A549 (cell line): ENCODE results near the gene CFAP69.

Experiments used
- CEBPB ChIP-seq, 2 experiments: fragments of >200 bp in 1 of 2; sonication (Bioruptor Twin) in 1 of 2; formaldehyde crosslinking in 1 of 2; IDR thresholded peaks; 2 replicates each; pipeline ENCODE4 v1.6.1; 2012 to 2016
- CHD2 ChIP-seq: fragments of 150-350 bp; IDR thresholded peaks from 2 replicates; pipeline ENCODE4 v1.6.1; 2014; ENCODE audit warnings: low read length; ENCODE audit not compliant: partially characterized antibody
- CTCF ChIP-seq: fragments of >200 bp; sonication (Bioruptor Twin); formaldehyde crosslinking; IDR thresholded peaks from 3 replicates; pipeline ENCODE4 v1.5.1; 2016
- FOSL2 ChIP-seq, 2 experiments: fragments of 450-650 bp in 1 of 2; fragments of >200 bp in 1 of 2; sonication (Bioruptor Twin) in 1 of 2; formaldehyde crosslinking; IDR thresholded peaks; 2 replicates each; pipeline versions ENCODE4 v1.5.0 to v1.6.1; 2016 to 2020; ENCODE audit warnings: mild to moderate bottlenecking in 1 of 2, moderate library complexity in 1 of 2
- JUNB ChIP-seq: fragments of >200 bp; sonication (Bioruptor Twin); formaldehyde crosslinking; IDR thresholded peaks from 2 replicates; pipeline ENCODE4 v1.6.1; 2016
- MAX ChIP-seq: IDR thresholded peaks from 2 replicates; pipeline ENCODE4 v1.6.1; 2012
- MAZ ChIP-seq: fragments of 150-350 bp; IDR thresholded peaks from 2 replicates; pipeline ENCODE4 v1.6.1; 2014; ENCODE audit warnings: antibody characterized with exemption, low read depth, low read length, borderline replicate concordance
- PHF8 ChIP-seq: fragments of 200-600 bp; sonication (generic); IDR thresholded peaks from 2 replicates; pipeline ENCODE4 v1.6.1; 2016; ENCODE audit warnings: low read depth, mild to moderate bottlenecking, antibody characterized with exemption, moderate library complexity, borderline replicate concordance
- POLR2A ChIP-seq: IDR thresholded peaks from 2 replicates; pipeline ENCODE4 v1.6.1; 2012; ENCODE audit warnings: mild to moderate bottlenecking, low read length
- REST ChIP-seq: fragments of 200-600 bp; sonication (generic); IDR thresholded peaks from 2 replicates; pipeline ENCODE4 v1.6.1; 2016; ENCODE audit warnings: antibody characterized with exemption, mild to moderate bottlenecking, moderate library complexity
- USF2 ChIP-seq: fragments of 450-650 bp; IDR thresholded peaks from 2 replicates; pipeline ENCODE4 v1.6.1; 2014; ENCODE audit warnings: antibody characterized with exemption

- TF ChIP-seq CEBPB (IDR thresholded peaks at IDR 0.05) (no peak), REST (no peak), CTCF (no peak), USF2 (no peak), MAZ (no peak), JUNB (no peak), MAX (no peak), CHD2 (no peak), POLR2A (no peak), FOSL2 (IDR thresholded peaks at IDR 0.05) (no peak), FOSL2 (CRISPR knock-in tag; IDR thresholded peaks at IDR 0.05) (no peak), PHF8 (no peak)
Observed at GRCh38 chr7:90320014-90320413, 75.0 kb downstream of the CFAP69 start.
